Kidney tubule cell (primary cell): ENCODE results near the gene ANTXR2.
A peak's percentile ranks its signal among the peaks of the same experiment; 100 is the strongest.

Experiments
- DNase-seq: peaks from one replicate; pipeline ENCODE4 v3.0.0-alpha.2; 2018; ENCODE audit warnings: low spot score

Gene ANTXR2

GRCh38 chr4:79983431-79983830, 89.6 kb downstream of the ANTXR2 start:
- no peak for DNase-seq

DNA sequence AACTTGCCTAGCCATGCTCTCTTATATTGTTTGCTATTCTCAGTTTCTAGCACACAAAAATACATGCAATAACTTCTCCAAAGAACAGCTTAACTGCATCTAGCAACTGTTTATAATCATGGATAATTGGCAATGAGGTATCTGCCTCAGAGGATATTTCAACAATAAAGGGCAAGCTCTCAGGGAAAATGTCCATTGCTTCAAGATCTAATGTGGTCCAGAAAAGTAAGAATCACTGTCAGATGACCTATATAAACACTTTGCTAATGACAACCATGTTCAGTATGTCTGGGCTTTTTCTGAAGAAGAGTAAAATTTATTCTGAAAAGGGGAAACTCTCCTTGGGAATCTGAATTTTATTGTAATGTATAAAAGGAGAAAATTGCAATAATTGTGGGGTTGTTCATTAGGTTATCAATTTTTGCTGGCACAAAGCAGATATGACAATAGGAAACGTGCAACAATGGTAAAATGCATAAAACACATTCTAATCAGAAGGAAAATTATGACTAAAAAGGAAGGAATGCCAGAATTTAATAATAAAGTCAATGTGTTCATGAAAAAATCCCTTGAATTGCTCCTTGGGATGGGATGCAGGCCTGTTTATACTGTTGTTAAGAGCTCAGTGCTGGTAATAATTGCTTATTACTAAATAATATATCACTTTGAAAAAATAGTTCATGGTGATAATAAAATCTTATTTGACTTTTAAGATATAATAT, 90.3 kb downstream of the ANTXR2 start:
- DNase-seq: no peak

DNA sequence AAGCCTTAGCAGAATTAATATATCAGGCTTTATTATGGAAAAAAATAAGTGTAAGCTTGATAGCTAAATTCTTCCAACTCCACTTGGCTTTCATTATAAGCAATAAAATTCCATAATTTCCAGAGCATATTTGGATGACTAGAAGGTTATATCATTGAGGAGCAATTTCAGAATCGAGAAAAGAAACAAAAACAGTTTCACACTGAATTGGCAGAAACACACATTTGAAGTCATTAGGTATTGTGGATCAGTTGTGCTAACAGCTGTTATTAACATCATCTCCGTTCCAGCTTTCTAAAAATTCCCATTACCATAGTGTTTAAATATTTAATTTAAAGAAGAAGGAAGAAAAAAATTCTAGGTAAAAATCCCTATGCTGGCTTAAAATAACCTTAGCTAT, 92.6 kb downstream of the ANTXR2 start:
- DNase-seq: no peak

DNA sequence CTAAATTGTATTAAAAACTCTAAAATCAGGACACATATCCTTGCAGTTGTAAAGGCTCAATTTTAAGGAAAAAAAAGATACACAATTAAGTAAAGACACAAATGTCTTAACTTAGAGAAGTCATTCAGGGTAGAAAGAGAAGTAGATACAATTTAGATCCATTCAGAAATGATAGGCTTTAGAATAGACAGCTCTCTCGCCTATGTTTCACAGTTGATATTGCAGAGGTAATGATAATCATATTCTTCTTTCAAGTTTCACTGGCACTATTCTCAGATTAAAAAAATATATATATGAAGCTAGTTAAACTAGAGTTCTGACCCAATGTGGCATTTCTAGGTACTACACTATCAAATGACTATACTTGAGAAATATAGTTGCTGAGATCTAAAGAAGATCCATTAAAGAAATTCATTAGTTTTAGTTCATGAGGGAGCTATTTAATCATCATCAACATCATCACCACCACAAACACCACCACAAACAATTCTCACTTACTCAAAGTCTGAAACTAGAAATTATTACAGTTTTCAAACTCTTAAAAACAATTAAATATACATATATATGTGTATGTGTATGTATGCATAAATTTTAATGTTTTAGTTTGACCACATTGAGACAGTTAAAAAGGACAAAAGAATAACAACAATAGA, 93.1 kb downstream of the ANTXR2 start:
- DNase-seq: no peak

GRCh38 chr4:79977131-79977840, 95.7 kb downstream of the ANTXR2 start:
- no peak for DNase-seq

GRCh38 chr4:79964400-79965211, 108.4 kb downstream of the ANTXR2 start:
- peak; percentile 31 for DNase-seq

DNA sequence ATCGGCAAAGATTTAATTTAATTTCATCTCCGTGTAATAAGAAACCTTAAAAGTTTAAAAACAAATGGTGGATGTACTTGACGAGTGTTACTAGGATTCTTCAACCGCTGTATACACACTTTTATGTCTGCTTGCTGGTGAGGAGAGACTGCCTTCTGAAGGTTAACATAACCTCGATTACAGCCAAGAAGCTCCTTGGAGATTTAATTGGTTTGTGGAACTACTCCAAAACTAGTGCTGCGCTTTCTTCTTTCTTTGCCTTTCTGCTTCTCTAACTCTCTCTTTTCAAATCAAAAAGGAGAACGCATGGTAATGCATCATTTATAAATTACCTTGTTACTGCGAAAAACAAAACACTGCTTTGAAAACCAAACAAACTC, 109.0 kb downstream of the ANTXR2 start:
- DNase-seq: no peak

- no peak for DNase-seq
These were observed 113.4 kb downstream of the ANTXR2 start for GRCh38 chr4:79959652-79960051.

- no peak for DNase-seq
These were observed 114.4 kb downstream of the ANTXR2 start for GRCh38 chr4:79958466-79959264.

DNA sequence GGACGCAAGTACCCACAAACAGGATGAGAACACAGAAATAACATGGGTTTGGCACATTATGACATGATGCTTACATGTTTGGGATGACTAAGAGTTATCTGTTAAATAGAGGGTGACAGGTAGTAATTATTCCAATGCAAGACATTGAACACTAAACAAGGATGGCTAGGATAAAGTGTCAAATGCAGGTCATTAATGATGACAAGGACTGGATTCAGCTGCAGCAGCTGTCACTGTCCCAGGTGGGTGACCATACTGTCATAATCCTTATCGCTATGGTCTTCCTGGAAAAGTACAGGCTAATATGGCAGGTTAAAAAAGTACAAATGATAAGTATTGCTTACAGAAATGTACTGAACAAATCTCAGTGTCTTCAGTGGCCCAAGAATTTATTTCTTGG, 123.9 kb downstream of the ANTXR2 start:
- no peak for DNase-seq

DNA sequence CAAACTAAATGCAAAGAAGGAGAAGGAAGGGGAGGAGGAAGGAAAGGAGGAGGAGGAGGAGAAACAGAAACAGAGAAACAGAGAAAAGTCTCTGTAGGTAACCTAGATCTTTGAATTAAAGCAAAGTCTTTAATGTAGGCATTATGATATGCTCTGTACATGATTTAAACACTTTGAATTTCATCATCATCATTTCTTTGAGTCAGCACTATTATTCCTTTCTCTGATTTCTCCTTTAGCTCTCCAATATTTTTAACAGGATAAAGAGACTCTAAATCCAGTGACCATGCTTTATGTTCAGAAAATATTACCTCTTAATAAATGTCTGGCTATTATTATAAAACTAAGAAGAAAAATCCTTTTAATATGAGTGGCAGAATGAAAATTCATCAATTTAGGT, 124.3 kb downstream of the ANTXR2 start:
- DNase-seq: no peak

- no peak for DNase-seq
These were observed 124.8 kb downstream of the ANTXR2 start for GRCh38 chr4:79948261-79948660.

- no peak for DNase-seq
These were observed 125.6 kb downstream of the ANTXR2 start for GRCh38 chr4:79947386-79947785.

DNA sequence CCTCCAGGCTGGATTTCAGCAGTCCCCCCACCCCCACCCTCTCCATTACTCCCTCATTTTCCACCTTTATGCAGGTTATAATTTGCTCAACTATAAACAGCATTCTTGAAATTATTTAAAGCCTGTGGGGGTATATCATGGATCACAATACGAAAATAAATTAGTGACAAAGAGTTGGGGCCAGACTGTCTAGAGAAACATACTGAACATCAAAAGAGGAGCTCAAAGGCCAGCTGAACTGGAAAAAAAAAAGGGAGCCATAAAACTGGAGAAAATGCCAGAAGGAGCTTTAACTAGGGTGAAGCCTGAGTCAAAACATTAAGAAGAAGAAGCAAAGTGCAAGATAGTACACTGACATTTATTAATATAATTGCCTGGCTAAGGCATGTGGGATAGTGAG, 137.8 kb downstream of the ANTXR2 start:
- no peak for DNase-seq

DNA sequence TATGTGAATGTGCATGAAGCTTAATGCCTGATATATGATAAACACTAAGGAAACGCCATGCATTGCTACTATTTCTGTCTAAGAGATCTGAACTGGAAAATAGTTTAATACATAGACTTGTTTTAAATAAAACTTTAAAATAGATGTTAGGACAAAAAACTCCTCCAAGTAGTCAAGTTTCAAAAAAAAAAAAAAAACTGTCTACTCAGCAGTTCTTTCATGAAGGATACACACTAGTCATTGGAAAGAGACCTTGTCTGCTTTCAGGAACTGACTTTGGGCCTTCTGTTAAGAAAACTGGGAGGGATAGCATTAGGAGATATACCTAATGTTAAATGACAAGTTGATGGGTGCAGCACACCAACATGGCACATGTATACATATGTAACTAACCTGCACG, 138.4 kb downstream of the ANTXR2 start:
- DNase-seq: no peak

DNA sequence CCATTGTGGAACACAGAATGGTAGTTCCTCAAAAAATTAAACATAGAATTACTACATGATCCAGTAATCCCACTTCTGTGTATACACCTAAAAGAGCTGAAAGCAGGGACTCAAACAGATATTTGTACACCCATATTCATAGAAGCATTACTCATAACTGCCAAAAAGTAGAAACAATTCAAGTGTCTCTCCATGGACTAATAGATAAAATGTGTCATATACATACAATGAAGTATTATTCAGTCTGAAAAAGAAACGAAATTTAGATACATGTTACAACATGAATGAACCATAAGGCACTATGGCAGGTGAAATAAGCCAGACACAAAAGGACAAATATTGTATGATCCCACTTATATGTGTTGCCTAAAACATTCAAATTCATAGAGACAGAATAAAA, 145.1 kb downstream of the ANTXR2 start:
- DNase-seq: no peak

DNA sequence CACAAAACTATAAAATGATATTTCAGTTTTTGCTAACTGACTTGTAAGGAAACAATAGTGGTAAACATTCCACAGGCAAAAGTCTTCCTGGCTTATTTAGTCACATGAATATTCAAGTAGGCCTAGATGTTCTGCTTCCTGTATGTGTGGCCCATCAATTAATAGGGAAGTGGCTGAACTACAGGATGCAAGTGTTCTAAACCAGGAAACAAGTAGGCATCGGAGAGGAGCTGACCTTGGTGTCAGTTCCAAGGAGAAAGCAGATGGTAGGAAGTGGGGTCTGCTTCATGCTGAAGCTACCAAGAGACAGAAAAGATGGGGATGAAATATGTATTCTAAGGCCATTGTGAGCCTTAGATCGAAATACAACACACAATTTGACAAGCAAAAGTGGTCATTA, 149.7 kb downstream of the ANTXR2 start:
- no peak for DNase-seq

- DNase-seq: no peak
These were observed 151.0 kb downstream of the ANTXR2 start for GRCh38 chr4:79922011-79922410.

DNA sequence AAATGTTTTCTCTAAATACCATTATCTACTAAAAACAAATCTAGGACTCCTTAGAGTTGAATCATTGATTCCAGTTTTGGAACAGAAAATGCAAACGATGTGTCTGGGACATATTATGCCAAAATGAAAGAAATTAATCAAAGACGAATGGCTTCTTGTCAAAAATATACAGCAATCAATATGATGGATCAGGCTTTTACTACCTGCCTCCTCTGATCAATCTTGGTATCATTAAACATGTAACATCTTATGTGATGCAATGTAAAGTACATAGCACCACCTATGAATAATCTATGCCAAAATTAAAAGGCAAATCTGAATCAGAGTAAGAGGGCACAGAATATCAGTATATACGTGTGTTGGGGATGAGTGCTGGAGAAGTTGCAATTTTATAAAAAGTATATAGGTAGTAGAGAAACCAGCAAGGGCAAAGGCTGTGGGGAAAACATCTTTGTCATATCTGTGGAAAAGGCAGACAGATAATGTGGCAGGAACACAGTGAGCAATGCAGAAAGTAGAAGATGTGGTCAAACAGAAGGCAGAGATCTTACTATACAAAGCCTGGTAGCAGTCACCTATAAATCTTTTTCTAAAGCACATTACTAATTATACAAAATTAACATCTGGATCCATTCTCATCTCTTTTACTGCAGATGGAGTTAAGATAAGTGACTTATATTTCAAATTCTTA, 152.7 kb downstream of the ANTXR2 start:
- DNase-seq: no peak

DNA sequence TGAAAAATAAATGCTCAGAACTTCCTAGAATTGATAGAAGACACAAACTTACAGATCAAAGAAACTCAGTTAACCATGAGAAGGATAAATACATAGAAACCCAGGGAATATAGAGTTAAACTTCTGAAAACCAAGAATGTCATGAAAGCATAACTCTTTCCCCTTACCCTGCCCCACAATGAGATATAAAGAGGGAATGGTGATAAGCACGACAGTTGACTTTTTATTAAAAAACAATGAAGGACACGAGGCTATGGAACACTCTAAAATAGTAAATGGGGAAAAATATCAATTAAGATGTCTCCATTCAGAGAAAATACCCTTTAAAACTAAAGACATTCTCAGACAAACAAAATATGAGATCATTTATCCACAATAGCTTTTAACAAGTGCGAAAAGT, 154.7 kb downstream of the ANTXR2 start:
- no peak for DNase-seq

- DNase-seq: peak; percentile 52
These were observed 155.8 kb downstream of the ANTXR2 start for GRCh38 chr4:79917246-79917645.
